ENCODE results near the gene CPED1. TPM values are rescaled to one million over a fixed set of nuclear protein-coding genes. Genes with fewer than 3 reads are reported as not detected.

Gene CPED1
- total RNA-seq, 3 donors from 2014 or later (not counting 1 experiment from before 2014, with no cell fraction given) = 0.50 to 1.3 (median 0.96) TPM

DNA sequence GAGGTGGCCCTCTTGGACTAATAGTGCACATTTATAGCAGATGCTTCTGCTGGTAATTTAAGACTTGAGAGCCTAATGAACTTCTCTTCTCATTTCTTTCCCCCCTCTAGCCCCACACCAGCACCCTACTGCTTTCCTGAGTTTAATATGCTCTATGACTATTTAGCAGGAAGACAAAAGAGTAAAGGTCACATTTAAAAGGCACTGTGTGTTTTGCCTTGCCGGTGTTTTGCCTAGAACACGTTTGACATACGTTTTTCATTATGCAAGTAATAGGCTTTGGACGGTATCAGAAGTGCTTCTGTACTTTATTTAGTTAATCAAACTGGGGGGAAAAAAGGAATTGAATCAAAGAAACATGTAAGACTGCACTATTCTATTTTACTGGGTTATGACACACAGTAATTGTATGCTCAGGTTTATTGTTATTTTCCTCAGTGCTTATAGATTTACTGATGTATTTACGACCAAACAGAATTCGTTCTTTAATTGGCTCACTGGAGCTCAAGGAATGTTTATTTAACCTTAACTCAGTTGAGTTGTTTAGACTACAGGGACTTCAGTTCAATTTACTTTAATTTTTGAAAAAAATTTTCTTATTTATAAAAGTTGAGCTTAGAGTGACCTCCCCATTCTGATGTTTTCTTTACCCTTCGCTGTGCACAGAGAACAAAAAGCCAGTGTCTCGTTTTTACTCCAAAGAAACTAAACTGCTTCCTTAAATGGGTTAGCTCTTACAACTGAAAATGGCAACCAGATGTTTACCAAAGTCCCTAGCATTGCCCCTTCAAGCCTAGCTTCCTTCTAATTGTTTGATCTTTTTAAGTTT lies 35.4 kb downstream of the CPED1 start:
- intact Hi-C loops (cut with micrococcal nuclease) = no loop called here
- TF ChIP-seq, protein P1, sequence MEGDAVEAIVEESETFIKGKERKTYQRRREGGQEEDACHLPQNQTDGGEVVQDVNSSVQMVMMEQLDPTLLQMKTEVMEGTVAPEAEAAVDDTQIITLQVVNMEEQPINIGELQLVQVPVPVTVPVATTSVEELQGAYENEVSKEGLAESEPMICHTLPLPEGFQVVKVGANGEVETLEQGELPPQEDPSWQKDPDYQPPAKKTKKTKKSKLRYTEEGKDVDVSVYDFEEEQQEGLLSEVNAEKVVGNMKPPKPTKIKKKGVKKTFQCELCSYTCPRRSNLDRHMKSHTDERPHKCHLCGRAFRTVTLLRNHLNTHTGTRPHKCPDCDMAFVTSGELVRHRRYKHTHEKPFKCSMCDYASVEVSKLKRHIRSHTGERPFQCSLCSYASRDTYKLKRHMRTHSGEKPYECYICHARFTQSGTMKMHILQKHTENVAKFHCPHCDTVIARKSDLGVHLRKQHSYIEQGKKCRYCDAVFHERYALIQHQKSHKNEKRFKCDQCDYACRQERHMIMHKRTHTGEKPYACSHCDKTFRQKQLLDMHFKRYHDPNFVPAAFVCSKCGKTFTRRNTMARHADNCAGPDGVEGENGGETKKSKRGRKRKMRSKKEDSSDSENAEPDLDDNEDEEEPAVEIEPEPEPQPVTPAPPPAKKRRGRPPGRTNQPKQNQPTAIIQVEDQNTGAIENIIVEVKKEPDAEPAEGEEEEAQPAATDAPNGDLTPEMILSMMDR (IDR thresholded peaks at IDR 0.05) = no peak

DNA sequence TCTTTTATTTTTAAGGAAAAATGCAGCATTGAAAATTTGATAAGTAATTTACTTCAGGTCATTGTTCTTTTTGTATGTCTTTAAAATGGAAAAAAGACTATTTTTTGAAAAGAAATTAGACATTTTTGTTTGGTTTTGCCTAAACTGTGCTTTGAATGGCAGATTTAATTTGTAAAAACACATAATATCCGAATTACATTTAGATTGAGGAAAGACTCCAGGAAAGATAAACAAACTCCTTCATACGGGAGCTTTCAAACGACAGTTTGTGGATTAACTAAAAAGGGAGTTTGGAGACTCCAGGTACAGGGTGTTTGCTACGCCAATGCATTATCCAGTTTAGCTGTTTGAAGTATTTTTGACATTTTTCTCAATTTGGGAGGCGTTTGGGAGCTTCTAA lies 36.1 kb downstream of the CPED1 start:
- 93% methylated on average over 3 of the region's 5 CpGs for WGBS (ENCODE audit: insufficient coverage)
- no peaks in the 10 kb centered on the region for H3K9me3 Mint-ChIP-seq
- no peak overlapping the region for H3K27ac Mint-ChIP-seq
- Histone ChIP-seq H3K27ac (ENCODE audit: low read length) (no peak overlapping the region), H3K4me3 (ENCODE audit: low read length) (no peak overlapping the region), H3K9me3 (ENCODE audit: control insufficient read depth, insufficient read depth, low read length) (no peaks in the 10 kb centered on the region), H3K27me3 (ENCODE audit: control insufficient read depth, insufficient read depth, low read length) (no peaks in the 10 kb centered on the region), H3K4me1 (ENCODE audit: control insufficient read depth, insufficient read depth, low read length) (no peaks in the 10 kb centered on the region), H3K36me3 (ENCODE audit: control insufficient read depth, insufficient read depth, low read length) (no peaks in the 10 kb centered on the region)
- TF ChIP-seq, protein P1 (IDR thresholded peaks at IDR 0.05) = no peak
- intact Hi-C loops (cut with micrococcal nuclease) = no loop called here
- no peaks in the 10 kb centered on the region for H3K4me1 Mint-ChIP-seq
- H3K36me3 Mint-ChIP-seq = no peaks in the 10 kb centered on the region
- peaks cover 6 to 31% of the 10 kb centered on the region in 2 donors for H3K27me3 Mint-ChIP-seq (ENCODE audit: low read depth in 2 of 2)
- DNase-seq = no peak
- H3K4me3 Mint-ChIP-seq = no peak overlapping the region
- no peak for ATAC-seq

More for the DNA sequence above, 35.4 kb downstream of the CPED1 start:
- DNase-seq = no peak
- no peak for ATAC-seq
- Mint-ChIP-seq H3K9me3 (no peaks in the 10 kb centered on the region), H3K4me3 (no peak overlapping the region), H3K27me3 (ENCODE audit: low read depth in 2 of 2) (peaks cover 6 to 31% of the 10 kb centered on the region in 2 donors), H3K36me3 (no peaks in the 10 kb centered on the region), H3K4me1 (no peaks in the 10 kb centered on the region), H3K27ac (no peak overlapping the region)
- no peaks in the 10 kb centered on the region for H3K9me3 ChIP-seq (ENCODE audit: control insufficient read depth, insufficient read depth, low read length)
- no peaks in the 10 kb centered on the region for H3K27me3 ChIP-seq (ENCODE audit: control insufficient read depth, insufficient read depth, low read length)
- H3K4me3 ChIP-seq (ENCODE audit: low read length) = no peak overlapping the region
- H3K27ac ChIP-seq (ENCODE audit: low read length) = no peak overlapping the region
- H3K4me1 ChIP-seq (ENCODE audit: control insufficient read depth, insufficient read depth, low read length) = no peaks in the 10 kb centered on the region
- no peaks in the 10 kb centered on the region for H3K36me3 ChIP-seq (ENCODE audit: control insufficient read depth, insufficient read depth, low read length)
- WGBS (ENCODE audit: insufficient coverage) = 82% methylated on average over 8 of the region's 8 CpGs

- 90% methylated on average over 1 of the region's 1 CpG for WGBS (ENCODE audit: insufficient coverage)
- Histone ChIP-seq H3K4me1 (ENCODE audit: control insufficient read depth, insufficient read depth, low read length) (no peaks in the 10 kb centered on the region), H3K27me3 (ENCODE audit: control insufficient read depth, insufficient read depth, low read length) (no peaks in the 10 kb centered on the region), H3K27ac (ENCODE audit: low read length) (no peak overlapping the region), H3K4me3 (ENCODE audit: low read length) (no peak overlapping the region), H3K36me3 (ENCODE audit: control insufficient read depth, insufficient read depth, low read length) (no peaks in the 10 kb centered on the region), H3K9me3 (ENCODE audit: control insufficient read depth, insufficient read depth, low read length) (no peaks in the 10 kb centered on the region)
- ATAC-seq (no peak), DNase-seq (no peak)
- H3K27ac Mint-ChIP-seq = no peak overlapping the region
- intact Hi-C loops (cut with micrococcal nuclease) = no loop called here
- H3K27me3 Mint-ChIP-seq (ENCODE audit: low read depth in 2 of 2) = peaks cover 6 to 31% of the 10 kb centered on the region in 2 donors
- no peaks in the 10 kb centered on the region for H3K4me1 Mint-ChIP-seq
- no peak overlapping the region for H3K4me3 Mint-ChIP-seq
- no peaks in the 10 kb centered on the region for H3K9me3 Mint-ChIP-seq
- TF ChIP-seq, protein P1 (IDR thresholded peaks at IDR 0.05) = no peak
- H3K36me3 Mint-ChIP-seq = no peaks in the 10 kb centered on the region
Observed at GRCh38 chr7:121026159-121026558, 37.6 kb downstream of the CPED1 start.

Measured in natural killer cell (primary cell).